ENCODE results near the gene TRAPPC3.

DNA sequence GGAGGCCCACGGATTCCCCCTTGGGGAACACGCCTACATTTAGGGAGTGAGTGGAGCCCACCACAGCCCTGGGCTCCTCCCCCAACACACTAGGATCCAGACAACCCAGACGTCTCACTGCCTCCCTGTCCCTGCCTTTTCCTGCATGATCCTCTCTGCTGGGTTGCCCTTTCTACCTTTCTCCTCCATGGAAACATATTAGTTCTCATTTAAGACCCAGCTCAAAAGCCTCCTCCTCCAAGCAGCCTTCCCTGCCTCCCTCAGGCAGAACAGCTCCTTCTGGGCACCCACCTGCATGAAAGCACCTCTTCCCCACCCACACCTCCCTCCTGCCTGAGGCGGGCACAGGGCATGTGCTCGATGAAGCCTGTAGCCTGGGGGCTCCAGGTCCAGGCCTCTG lies 34.9 kb downstream of the TRAPPC3 start:
- TF ChIP-seq, protein P1, sequence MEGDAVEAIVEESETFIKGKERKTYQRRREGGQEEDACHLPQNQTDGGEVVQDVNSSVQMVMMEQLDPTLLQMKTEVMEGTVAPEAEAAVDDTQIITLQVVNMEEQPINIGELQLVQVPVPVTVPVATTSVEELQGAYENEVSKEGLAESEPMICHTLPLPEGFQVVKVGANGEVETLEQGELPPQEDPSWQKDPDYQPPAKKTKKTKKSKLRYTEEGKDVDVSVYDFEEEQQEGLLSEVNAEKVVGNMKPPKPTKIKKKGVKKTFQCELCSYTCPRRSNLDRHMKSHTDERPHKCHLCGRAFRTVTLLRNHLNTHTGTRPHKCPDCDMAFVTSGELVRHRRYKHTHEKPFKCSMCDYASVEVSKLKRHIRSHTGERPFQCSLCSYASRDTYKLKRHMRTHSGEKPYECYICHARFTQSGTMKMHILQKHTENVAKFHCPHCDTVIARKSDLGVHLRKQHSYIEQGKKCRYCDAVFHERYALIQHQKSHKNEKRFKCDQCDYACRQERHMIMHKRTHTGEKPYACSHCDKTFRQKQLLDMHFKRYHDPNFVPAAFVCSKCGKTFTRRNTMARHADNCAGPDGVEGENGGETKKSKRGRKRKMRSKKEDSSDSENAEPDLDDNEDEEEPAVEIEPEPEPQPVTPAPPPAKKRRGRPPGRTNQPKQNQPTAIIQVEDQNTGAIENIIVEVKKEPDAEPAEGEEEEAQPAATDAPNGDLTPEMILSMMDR (optimal IDR thresholded peaks at IDR 0.05 in 1 of 3, IDR thresholded peaks at IDR 0.05 in 1 of 3, conservative IDR thresholded peaks at IDR 0.05 in 1 of 3; ENCODE audit: extremely low read depth in 1 of 3, insufficient read depth in 2 of 3, low read length in 3 of 3), result no peak
- TF ChIP-seq EZH2 (IDR thresholded peaks at IDR 0.05; ENCODE audit: low read length), result no peak

All from keratinocyte (primary cell).